GM12878 (cell line): ENCODE measurements around the gene TPRA1. TPM values are rescaled to one million over a fixed set of nuclear protein-coding genes. Genes with fewer than 3 reads are reported as not detected.

ENCODE experiments used
- ATAC-seq: fragments of 200-7000 bp; cut with Tn5 transposase; 3 replicates; pipeline ENCODE4 v1.9.1; 2020; ENCODE audit warnings: mild to moderate bottlenecking, moderate library complexity
- BruUV-seq: library from RNA; stranded (reverse); fragments of 400-500 nt; replicated peaks from 2 replicates; lab custom pipeline; 2021; lab: Mats Ljungman, UMichigan
- CTCF ChIA-PET: fragments of 300-600 bp; sonication (Branson Sonifier 250); formaldehyde crosslinking; extraction: SDS; loops from one replicate; lab custom pipeline; 2021; ENCODE audit warnings: inconsistent platforms; lab: Yijun Ruan, JAX
- POLR2A ChIA-PET: fragments of 350-600 bp; formaldehyde crosslinking; extraction: SDS; loops from one replicate; lab custom pipeline; 2021; ENCODE audit warnings: inconsistent platforms; lab: Charles Lee
- RAD21 ChIA-PET: fragments of 300-600 bp; sonication (Branson Sonifier 250); formaldehyde crosslinking; loops from one replicate; lab custom pipeline; 2023; ENCODE audit warnings: antibody characterized with exemption; ENCODE audit not compliant: unreplicated experiment; lab: Charles Lee
- SMC1A ChIA-PET: fragments of 300-600 bp; sonication (Branson Sonifier 250); formaldehyde crosslinking; loops from one replicate; lab custom pipeline; 2023; ENCODE audit not compliant: unreplicated experiment, uncharacterized antibody; lab: Charles Lee
- DNase-seq: peaks from one replicate; pipeline ENCODE4 v3.0.0-alpha.2; 2011; ENCODE audit warnings: low read depth, low spot score
- FAIRE-seq: peaks from 3 replicates; lab custom pipeline; 2011; peaks lifted over from hg19 to GRCh38; lab: Jason Lieb, UNC
- H2AFZ ChIP-seq: 2 replicates; pipeline ENCODE4 v1.6.0; 2011; ENCODE audit warnings: low read depth, low read length, control low read depth; ENCODE audit not compliant: control insufficient read depth
- H3K27ac ChIP-seq: 2 replicates; pipeline ENCODE4 v1.5.1; 2011; ENCODE audit warnings: control low read depth; ENCODE audit not compliant: control insufficient read depth, insufficient read depth
- H3K27me3 ChIP-seq, 2 experiments: replicated peaks in 1 of 2; 2 replicates each; pipeline versions ENCODE4 v1.6.0 to v1.6.1; 2011; ENCODE audit warnings: low read length in 1 of 2; ENCODE audit not compliant: control insufficient read depth in 2 of 2, insufficient read depth in 2 of 2
- H3K36me3 ChIP-seq, 2 experiments: 2 replicates each; pipeline ENCODE4 v1.5.1; 2011; ENCODE audit warnings: low read length in 1 of 2; ENCODE audit not compliant: control insufficient read depth in 2 of 2, insufficient read depth in 2 of 2
- H3K4me1 ChIP-seq: 2 replicates; pipeline ENCODE4 v1.6.1; 2011; ENCODE audit warnings: mild to moderate bottlenecking, low read length, moderate library complexity, mixed read lengths; ENCODE audit not compliant: control insufficient read depth, insufficient read depth
- H3K4me2 ChIP-seq: 2 replicates; pipeline ENCODE4 v1.6.0; 2011; ENCODE audit warnings: control low read depth; ENCODE audit not compliant: control insufficient read depth, insufficient read depth
- H3K4me3 ChIP-seq: fragments of 200-600 bp; sonication (generic); 2 replicates; pipeline ENCODE4 v1.5.1; 2016
- H3K79me2 ChIP-seq: 2 replicates; pipeline ENCODE4 v1.6.0; 2011; ENCODE audit warnings: low read length; ENCODE audit not compliant: control insufficient read depth, insufficient read depth
- H3K9ac ChIP-seq: 2 replicates; pipeline ENCODE4 v1.8.0; 2011; ENCODE audit warnings: low read length, control low read depth, mixed read lengths; ENCODE audit not compliant: control insufficient read depth, insufficient read depth
- H3K9me3 ChIP-seq: replicated peaks from 3 replicates; pipeline ENCODE4 v1.5.1; 2011; ENCODE audit warnings: mild to moderate bottlenecking, low read length; ENCODE audit not compliant: control insufficient read depth, insufficient read depth
- H4K20me1 ChIP-seq: 2 replicates; pipeline ENCODE4 v1.6.0; 2011; ENCODE audit not compliant: control insufficient read depth, insufficient read depth
- CEBPB ChIP-seq, 2 experiments: fragments of 150-350 bp in 1 of 2; IDR thresholded peaks; 2 replicates each; pipeline ENCODE4 v1.6.1; 2012 to 2014; ENCODE audit warnings: low read depth in 2 of 2, low read length in 2 of 2, borderline replicate concordance in 1 of 2, inconsistent platforms in 1 of 2
- CHD2 ChIP-seq: IDR thresholded peaks from 2 replicates; pipeline ENCODE4 v1.6.1; 2011; ENCODE audit warnings: low read depth, low read length, improper control_type of control experiment, borderline replicate concordance
- EED ChIP-seq: sonication (generic); IDR thresholded peaks from 2 replicates; pipeline ENCODE4 v1.6.1; 2016; ENCODE audit warnings: antibody characterized with exemption, low read depth
- ESRRA ChIP-seq: IDR thresholded peaks from 2 replicates; pipeline ENCODE4 v1.6.1; 2012; ENCODE audit warnings: mild to moderate bottlenecking, low read length, improper control_type of control experiment
- GABPA ChIP-seq: IDR thresholded peaks from 2 replicates; pipeline ENCODE4 v1.6.1; 2014; ENCODE audit warnings: antibody characterized with exemption, low read depth, mild to moderate bottlenecking, inconsistent platforms
- GATAD2B ChIP-seq: fragments of 450-650 bp; conservative IDR thresholded peaks from 2 replicates; pipeline ENCODE4 v1.6.1; 2017; ENCODE audit warnings: low read depth, mild to moderate bottlenecking, moderate library complexity
- IKZF1 ChIP-seq: fragments of 450-650 bp; conservative IDR thresholded peaks from 2 replicates; pipeline ENCODE4 v1.6.1; 2017; ENCODE audit warnings: antibody characterized with exemption, mild to moderate bottlenecking
- NFIC ChIP-seq: IDR thresholded peaks from 2 replicates; pipeline ENCODE4 v1.6.1; 2012; ENCODE audit warnings: low read depth, mild to moderate bottlenecking, inconsistent platforms, low read length, moderate library complexity
- PAX8 ChIP-seq: fragments of 450-650 bp; IDR thresholded peaks from 2 replicates; pipeline ENCODE4 v1.6.1; 2017; ENCODE audit warnings: mild to moderate bottlenecking, moderate library complexity
- SREBF2 ChIP-seq: IDR thresholded peaks from 2 replicates; pipeline ENCODE4 v1.6.1; 2012; ENCODE audit warnings: mild to moderate bottlenecking, low read length
- TCF3 ChIP-seq: IDR thresholded peaks from 2 replicates; pipeline ENCODE4 v1.6.1; 2012; ENCODE audit warnings: low read depth, mild to moderate bottlenecking, low read length, borderline replicate concordance; ENCODE audit not compliant: insufficient read depth
- WGBS: methylation state at CpG from one replicate; pipeline ENCODE4 v1.1.6; 2016; ENCODE audit warnings: low lambda C conversion rate; ENCODE audit not compliant: insufficient replicate concordance, insufficient coverage; ENCODE audit errors: missing lambda C conversion rate; 5-methylcytosine and 5-hydroxymethylcytosine counted together
- in situ Hi-C: fragments of 300-500 bp; cut with MboI; formaldehyde crosslinking; loops from 9 replicates; pipeline ENCODE4 v1.14.3; 2018; ENCODE audit warnings: mixed read lengths
- intact Hi-C: fragments of 100-400 bp; cut with micrococcal nuclease; formaldehyde crosslinking; loops from one replicate; pipeline ENCODE4 v1.14.2; 2022; ENCODE audit not compliant: unreplicated experiment
- polyA plus RNA-seq, 11 experiments: library from polyadenylated mRNA; depleted of rRNA in 4 of 11; unstranded in 6 of 11; stranded (reverse) in 5 of 11; fragments of >200 nt; fragmentation: Nextera tagmentation in 4 of 11; fragmentation: Illumina TruSeq in 1 of 11; extraction: Ambion mirVana in 4 of 11; extraction: Trizol in 1 of 11; gene quantifications; 1 replicate in 1 of 11; 2 replicates in 10 of 11; pipeline versions ENCODE4 v1.2.1 to v1.2.3, GENCODE V29; 2011 to 2016; ENCODE audit warnings: inconsistent platforms in 2 of 11, missing spikeins in 2 of 11, low read depth in 1 of 11
- total RNA-seq, 4 experiments: library from RNA; depleted of rRNA in 3 of 4; stranded (reverse); fragments of >200 nt in 3 of 4; fragmentation: Illumina TruSeq in 1 of 4; extraction: Trizol in 1 of 4; gene quantifications; 2 replicates each; pipeline versions ENCODE4 v1.2.1 to v1.2.3, GENCODE V29; 2013 to 2021
- TF ChIP-seq, protein P1 (sequence below): fragments of 450-650 bp; IDR thresholded peaks from 2 replicates; pipeline ENCODE4 v1.6.1; 2016; ENCODE audit warnings: mild to moderate bottlenecking
- TF ChIP-seq, protein P2 (sequence below): fragments of 150-350 bp; IDR thresholded peaks from 2 replicates; pipeline ENCODE4 v1.6.1; 2014; ENCODE audit warnings: mild to moderate bottlenecking, low read depth, low read length
- TF ChIP-seq, protein P3 (sequence below): IDR thresholded peaks from 2 replicates; pipeline ENCODE4 v1.6.1; 2011; ENCODE audit warnings: mild to moderate bottlenecking, low read depth, low read length, moderate library complexity; ENCODE audit not compliant: insufficient replicate concordance
- TF ChIP-seq, protein P4 (sequence below): fragments of 450-650 bp; IDR thresholded peaks from 2 replicates; pipeline ENCODE4 v1.6.1; 2017; ENCODE audit warnings: mild to moderate bottlenecking, moderate library complexity

Gene TPRA1
- total and polyA plus RNA-seq, 10 of the 15 experiments (the other 5 are each of a cell fraction or from before 2014, with no cell fraction given), result 1.8 to 39.6 (median 26.6) TPM

DNA sequence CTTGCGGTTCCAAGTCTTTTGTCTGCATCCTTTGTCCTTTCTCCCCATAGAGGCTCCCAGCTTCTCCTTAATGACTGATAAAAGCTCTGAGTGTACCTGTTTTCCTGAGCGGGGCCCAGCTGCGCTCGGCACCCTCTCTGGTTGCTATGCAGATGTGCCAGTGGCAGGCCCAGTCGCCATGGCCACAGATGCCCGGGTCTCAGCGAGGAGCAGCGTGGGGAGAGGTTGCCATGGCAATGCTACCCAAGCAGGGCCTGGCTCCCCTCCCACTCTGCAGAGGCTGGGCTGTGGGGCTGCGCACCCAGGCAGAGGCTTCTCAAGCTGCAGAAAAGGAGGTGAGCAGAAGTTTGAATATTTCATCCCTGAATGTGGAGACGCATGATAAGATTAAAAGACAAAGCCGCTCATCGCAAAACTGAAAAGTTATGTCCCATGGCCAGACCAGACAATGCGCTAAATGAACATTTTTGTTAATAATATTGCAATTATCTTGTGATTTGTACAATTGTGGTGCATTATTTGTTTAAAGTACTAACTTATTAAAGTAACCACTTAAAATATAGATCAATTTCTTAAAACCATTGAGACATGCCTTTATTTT, 66.1 kb downstream of the TPRA1 start:
- no peaks in the 10 kb centered on the region for H4K20me1 ChIP-seq
- H3K9me3 ChIP-seq, result no peaks in the 10 kb centered on the region; the same call in 2 of the 3 replicates
- no peak for ATAC-seq
- intact Hi-C loops, result no loop called here
- FAIRE-seq, result no peak
- in situ Hi-C loops, result no loop called here
- ChIA-PET RAD21 (no interaction called here), POLR2A (no interaction called here), SMC1A (no interaction called here), CTCF (no interaction called here)
- H3K27me3 ChIP-seq, result peaks cover 0 to 2% of the 10 kb centered on the region in 2 experiments; a peak in 3 of 4 replicates
- no TSS peak for BruUV-seq
- no peak overlapping the region for H3K9ac ChIP-seq
- peaks cover 2% of the 10 kb centered on the region for H3K4me1 ChIP-seq
- DNase-seq, result no peak
- H3K4me2 ChIP-seq, result no peak overlapping the region
- no peak overlapping the region for H2AFZ ChIP-seq
- no peaks in the 10 kb centered on the region for H3K36me3 ChIP-seq
- H3K4me3 ChIP-seq, result no peak overlapping the region
- 63% methylated on average over 13 of the region's 13 CpGs for WGBS
- no peaks in the 10 kb centered on the region for H3K79me2 ChIP-seq
- H3K27ac ChIP-seq, result no peak overlapping the region
- TF ChIP-seq IKZF1 (no peak), PAX8 (no peak), GATAD2B (no peak), ESRRA (no peak), SREBF2 (no peak), NFIC (no peak), EED (no peak), GABPA (no peak), CEBPB (IDR thresholded peaks at IDR 0.05; ENCODE audit: borderline replicate concordance in 1 of 2, low read depth in 2 of 2, low read length in 2 of 2) (no peak), CHD2 (no peak), TCF3 (no peak)
- TF ChIP-seq, protein P1, sequence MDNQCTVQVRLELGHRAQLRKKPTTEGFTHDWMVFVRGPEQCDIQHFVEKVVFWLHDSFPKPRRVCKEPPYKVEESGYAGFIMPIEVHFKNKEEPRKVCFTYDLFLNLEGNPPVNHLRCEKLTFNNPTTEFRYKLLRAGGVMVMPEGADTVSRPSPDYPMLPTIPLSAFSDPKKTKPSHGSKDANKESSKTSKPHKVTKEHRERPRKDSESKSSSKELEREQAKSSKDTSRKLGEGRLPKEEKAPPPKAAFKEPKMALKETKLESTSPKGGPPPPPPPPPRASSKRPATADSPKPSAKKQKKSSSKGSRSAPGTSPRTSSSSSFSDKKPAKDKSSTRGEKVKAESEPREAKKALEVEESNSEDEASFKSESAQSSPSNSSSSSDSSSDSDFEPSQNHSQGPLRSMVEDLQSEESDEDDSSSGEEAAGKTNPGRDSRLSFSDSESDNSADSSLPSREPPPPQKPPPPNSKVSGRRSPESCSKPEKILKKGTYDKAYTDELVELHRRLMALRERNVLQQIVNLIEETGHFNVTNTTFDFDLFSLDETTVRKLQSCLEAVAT, result no peak
- TF ChIP-seq, protein P2, sequence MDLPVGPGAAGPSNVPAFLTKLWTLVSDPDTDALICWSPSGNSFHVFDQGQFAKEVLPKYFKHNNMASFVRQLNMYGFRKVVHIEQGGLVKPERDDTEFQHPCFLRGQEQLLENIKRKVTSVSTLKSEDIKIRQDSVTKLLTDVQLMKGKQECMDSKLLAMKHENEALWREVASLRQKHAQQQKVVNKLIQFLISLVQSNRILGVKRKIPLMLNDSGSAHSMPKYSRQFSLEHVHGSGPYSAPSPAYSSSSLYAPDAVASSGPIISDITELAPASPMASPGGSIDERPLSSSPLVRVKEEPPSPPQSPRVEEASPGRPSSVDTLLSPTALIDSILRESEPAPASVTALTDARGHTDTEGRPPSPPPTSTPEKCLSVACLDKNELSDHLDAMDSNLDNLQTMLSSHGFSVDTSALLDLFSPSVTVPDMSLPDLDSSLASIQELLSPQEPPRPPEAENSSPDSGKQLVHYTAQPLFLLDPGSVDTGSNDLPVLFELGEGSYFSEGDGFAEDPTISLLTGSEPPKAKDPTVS, result no peak
- TF ChIP-seq, protein P3, sequence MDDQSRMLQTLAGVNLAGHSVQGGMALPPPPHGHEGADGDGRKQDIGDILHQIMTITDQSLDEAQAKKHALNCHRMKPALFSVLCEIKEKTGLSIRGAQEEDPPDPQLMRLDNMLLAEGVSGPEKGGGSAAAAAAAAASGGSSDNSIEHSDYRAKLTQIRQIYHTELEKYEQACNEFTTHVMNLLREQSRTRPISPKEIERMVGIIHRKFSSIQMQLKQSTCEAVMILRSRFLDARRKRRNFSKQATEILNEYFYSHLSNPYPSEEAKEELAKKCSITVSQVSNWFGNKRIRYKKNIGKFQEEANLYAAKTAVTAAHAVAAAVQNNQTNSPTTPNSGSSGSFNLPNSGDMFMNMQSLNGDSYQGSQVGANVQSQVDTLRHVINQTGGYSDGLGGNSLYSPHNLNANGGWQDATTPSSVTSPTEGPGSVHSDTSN, result no peak
- TF ChIP-seq, protein P4, sequence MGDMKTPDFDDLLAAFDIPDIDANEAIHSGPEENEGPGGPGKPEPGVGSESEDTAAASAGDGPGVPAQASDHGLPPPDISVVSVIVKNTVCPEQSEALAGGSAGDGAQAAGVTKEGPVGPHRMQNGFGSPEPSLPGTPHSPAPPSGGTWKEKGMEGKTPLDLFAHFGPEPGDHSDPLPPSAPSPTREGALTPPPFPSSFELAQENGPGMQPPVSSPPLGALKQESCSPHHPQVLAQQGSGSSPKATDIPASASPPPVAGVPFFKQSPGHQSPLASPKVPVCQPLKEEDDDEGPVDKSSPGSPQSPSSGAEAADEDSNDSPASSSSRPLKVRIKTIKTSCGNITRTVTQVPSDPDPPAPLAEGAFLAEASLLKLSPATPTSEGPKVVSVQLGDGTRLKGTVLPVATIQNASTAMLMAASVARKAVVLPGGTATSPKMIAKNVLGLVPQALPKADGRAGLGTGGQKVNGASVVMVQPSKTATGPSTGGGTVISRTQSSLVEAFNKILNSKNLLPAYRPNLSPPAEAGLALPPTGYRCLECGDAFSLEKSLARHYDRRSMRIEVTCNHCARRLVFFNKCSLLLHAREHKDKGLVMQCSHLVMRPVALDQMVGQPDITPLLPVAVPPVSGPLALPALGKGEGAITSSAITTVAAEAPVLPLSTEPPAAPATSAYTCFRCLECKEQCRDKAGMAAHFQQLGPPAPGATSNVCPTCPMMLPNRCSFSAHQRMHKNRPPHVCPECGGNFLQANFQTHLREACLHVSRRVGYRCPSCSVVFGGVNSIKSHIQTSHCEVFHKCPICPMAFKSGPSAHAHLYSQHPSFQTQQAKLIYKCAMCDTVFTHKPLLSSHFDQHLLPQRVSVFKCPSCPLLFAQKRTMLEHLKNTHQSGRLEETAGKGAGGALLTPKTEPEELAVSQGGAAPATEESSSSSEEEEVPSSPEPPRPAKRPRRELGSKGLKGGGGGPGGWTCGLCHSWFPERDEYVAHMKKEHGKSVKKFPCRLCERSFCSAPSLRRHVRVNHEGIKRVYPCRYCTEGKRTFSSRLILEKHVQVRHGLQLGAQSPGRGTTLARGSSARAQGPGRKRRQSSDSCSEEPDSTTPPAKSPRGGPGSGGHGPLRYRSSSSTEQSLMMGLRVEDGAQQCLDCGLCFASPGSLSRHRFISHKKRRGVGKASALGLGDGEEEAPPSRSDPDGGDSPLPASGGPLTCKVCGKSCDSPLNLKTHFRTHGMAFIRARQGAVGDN, result no peak
